ENCODE data around the gene MAT1A.
"Not testable (repeated sequence)": the region's sequence is repeated elsewhere in the genome, so short reads cannot be mapped to it uniquely, and the experiment has no call there.

MAT1A gene

DNA sequence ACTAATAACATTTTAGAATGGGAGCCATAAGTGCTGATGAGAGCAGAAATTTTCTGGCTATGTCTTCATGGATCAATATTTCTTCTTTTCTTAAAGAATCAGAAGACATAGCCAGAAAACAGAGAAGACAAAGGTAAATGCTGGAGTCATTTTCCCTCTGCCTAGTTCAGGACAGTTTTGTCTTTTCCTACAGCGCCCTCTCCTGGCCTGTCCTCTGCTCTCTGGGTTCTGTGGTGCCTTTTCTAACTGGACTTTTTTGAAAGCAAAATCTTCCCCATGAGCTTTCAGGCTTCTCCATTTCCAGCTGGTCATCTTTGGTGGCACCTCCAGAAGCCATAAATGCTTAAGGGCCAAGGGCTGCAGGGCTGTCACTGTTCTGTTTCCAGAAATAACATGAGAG lies 39.1 kb downstream of the MAT1A start:
- H3K9me3 ChIP-seq; in situ Hi-C loops (cut with MboI; ENCODE audit: low sequenced_read_pairs); DNase-seq (ENCODE audit: low spot score in 2 of 2); H3K27me3 ChIP-seq (ENCODE audit: low read depth); H3K4me1 ChIP-seq; H3K36me3 ChIP-seq (replicated peaks); H3K4me3 ChIP-seq: not testable (repeated sequence)

DNA sequence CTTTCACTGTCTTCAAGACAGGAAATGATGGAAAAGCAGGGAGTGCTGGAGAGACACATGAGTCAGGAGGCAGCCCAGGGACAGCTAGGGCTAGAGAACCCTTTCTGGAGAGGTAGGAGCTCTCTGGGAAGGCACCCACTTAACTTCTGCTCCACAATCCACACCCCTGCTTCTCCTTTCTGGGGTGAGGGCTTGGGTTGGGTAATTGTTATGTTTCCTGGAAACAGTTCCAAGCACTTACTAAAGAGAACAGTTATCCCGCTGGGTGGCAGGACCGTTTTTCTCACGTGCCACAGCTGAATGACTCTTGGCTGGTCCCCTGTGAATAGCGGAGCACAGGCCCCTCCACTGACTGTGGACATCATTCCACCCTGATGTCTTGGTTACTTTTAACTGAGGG lies 39.6 kb downstream of the MAT1A start:
- H3K4me3 ChIP-seq; DNase-seq (ENCODE audit: low spot score in 2 of 2); H3K27me3 ChIP-seq (ENCODE audit: low read depth); H3K36me3 ChIP-seq (replicated peaks); H3K4me1 ChIP-seq; in situ Hi-C loops (cut with MboI; ENCODE audit: low sequenced_read_pairs); H3K9me3 ChIP-seq: not testable (repeated sequence)

DNA sequence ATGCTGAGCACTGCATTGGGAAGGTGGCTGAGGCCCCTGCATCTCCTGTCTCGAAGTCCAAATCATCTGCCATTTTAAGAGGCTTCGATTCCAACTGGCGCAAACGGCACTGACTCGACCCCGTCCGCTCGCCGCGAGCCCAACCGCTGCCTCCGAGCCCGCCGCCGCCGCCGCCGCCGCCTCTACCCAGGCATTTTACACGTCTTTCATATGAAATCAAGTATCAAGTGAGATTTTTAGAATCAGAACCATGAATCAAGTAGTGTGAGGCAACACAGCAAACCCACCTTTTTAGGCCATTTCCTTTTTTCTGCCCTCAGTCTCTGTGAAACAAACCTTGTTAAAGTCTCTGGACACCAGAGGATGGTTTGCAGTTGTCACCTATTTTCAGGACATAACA lies 41.8 kb downstream of the MAT1A start:
- H3K4me3 ChIP-seq; DNase-seq (ENCODE audit: low spot score in 2 of 2); H3K4me1 ChIP-seq; in situ Hi-C loops (cut with MboI; ENCODE audit: low sequenced_read_pairs); H3K27me3 ChIP-seq (ENCODE audit: low read depth); H3K9me3 ChIP-seq; H3K36me3 ChIP-seq (replicated peaks): not testable (repeated sequence)

DNA sequence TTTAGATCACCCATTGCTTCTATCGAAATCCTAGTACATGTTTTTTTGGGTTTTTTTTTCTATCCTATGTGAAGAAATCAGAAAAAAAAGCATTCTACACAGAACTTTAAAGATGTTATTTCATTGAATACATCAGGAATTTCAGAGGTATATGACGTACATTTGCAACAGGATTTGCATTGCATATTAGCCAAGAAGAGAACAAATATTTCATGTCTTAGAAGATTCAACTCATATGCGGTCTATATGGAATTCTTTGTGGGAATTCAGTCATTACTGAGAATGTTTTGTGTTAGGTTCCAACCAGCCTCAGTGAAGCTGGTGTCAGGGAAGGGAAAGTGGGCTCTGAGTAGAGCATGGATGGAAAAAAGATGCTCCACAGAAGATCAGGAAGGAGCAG lies 45.1 kb downstream of the MAT1A start:
- H3K36me3 ChIP-seq (replicated peaks); H3K4me3 ChIP-seq; in situ Hi-C loops (cut with MboI; ENCODE audit: low sequenced_read_pairs); H3K27me3 ChIP-seq (ENCODE audit: low read depth); H3K4me1 ChIP-seq; H3K9me3 ChIP-seq; DNase-seq (ENCODE audit: low spot score in 2 of 2): not testable (repeated sequence)

DNA sequence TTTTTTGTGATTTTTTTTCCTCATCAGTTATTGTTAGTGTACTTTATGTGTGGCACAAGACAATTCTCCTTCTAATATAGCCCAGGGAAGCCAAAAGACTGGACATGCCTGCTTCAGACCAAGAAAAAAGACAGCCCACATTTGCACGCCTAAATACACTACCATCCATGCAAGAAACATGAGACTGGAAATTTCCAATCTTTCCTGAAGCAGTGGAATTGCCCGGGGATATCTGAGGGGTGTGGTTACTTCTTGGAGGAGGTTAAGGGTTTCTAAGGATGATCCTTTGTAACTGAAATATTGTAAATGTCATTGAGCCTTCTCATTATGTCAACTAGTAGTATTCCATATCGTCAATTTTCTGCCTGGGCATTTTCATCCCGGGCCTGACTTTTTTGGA lies 47.1 kb downstream of the MAT1A start:
- H3K27me3 ChIP-seq (ENCODE audit: low read depth); H3K4me3 ChIP-seq; H3K36me3 ChIP-seq (replicated peaks); in situ Hi-C loops (cut with MboI; ENCODE audit: low sequenced_read_pairs); H3K9me3 ChIP-seq; DNase-seq (ENCODE audit: low spot score in 2 of 2); H3K4me1 ChIP-seq: not testable (repeated sequence)

DNA sequence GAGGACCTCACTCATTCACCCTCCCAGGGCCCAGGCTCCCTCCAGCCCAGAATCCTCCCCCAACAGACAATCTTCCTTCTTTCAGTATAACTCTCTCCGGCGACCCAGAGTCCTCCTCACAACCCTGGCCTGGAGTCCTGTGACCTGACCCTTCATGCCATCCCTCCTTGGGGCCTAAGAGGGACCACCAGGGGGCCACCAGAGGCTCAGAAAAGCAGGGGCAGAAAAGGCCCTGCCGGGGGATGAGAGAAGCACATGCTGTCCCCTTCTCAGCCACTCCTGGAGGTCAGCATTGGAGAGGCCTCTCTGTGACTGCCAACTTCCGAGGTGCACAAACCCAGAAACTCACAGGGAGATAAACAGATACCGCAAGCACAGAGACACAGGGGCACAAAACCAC lies 53.0 kb downstream of the MAT1A start:
- H3K36me3 ChIP-seq (replicated peaks); DNase-seq (ENCODE audit: low spot score in 2 of 2); H3K4me3 ChIP-seq; H3K27me3 ChIP-seq (ENCODE audit: low read depth); H3K4me1 ChIP-seq; H3K9me3 ChIP-seq; in situ Hi-C loops (cut with MboI; ENCODE audit: low sequenced_read_pairs): not testable (repeated sequence)

DNA sequence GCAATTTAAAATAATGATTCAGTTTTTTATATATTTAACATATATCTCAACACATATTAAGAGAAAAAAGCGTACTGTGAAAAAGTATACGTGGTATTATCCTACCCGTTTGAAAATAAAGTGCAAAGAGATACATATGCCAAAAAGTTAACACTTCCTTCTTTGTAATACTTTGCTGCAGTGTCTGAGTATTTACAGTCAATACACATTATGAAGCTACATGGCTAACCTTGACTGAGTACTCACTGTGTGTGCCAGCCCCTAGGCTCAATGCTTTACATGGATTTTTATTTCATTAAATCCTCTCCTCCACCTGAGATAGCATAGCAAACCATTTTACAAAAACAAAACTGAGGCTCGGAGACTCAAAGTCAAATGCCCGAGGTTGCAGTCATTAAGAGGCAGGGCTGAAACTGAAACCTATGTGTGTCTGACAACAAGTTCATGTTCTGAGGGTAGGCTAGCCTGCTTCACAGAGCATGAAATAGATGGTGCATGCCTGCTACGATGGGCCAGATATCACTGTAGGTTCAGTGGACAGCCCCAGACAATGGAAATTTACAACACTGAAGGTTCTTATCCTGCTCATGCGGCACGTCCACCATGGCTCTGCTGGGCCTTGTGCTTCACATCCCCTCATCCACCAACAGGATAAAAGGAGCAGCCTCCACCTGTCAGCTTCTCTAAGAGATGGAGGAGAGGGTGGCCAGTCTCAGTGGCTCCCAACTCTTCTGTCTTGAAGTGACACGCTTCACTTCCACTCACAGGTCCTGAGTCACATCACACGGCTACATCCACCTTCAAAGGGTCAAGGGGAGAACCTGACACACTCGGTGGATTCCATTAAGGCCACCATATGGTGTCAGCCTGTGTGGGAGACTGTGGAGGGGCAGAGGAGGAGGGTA lies 54.9 kb downstream of the MAT1A start:
- DNase-seq (ENCODE audit: low spot score in 2 of 2); H3K4me1 ChIP-seq; in situ Hi-C loops (cut with MboI; ENCODE audit: low sequenced_read_pairs); H3K9me3 ChIP-seq; H3K27me3 ChIP-seq (ENCODE audit: low read depth); H3K36me3 ChIP-seq (replicated peaks); H3K4me3 ChIP-seq: not testable (repeated sequence)

DNA sequence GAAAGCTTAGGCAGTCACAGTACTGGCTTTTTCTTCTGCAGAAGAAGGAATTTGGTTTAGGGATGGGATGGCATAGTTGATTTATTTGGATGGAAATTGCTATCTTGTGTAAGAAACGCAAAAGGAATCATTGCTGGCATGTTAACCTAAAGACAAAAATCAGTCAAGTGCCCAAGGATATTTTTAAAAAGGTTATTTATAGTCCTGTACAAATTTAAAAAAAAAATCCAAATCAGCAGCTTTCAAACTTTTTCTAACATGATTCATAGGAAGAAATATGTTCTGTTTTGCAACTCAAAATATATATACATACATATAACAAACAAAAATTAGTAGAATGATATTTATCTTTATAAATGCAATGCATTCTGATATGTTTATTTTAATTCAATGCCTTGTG lies 55.6 kb downstream of the MAT1A start:
- H3K4me1 ChIP-seq; H3K9me3 ChIP-seq; H3K36me3 ChIP-seq (replicated peaks); H3K4me3 ChIP-seq; H3K27me3 ChIP-seq (ENCODE audit: low read depth); in situ Hi-C loops (cut with MboI; ENCODE audit: low sequenced_read_pairs); DNase-seq (ENCODE audit: low spot score in 2 of 2): not testable (repeated sequence)

DNA sequence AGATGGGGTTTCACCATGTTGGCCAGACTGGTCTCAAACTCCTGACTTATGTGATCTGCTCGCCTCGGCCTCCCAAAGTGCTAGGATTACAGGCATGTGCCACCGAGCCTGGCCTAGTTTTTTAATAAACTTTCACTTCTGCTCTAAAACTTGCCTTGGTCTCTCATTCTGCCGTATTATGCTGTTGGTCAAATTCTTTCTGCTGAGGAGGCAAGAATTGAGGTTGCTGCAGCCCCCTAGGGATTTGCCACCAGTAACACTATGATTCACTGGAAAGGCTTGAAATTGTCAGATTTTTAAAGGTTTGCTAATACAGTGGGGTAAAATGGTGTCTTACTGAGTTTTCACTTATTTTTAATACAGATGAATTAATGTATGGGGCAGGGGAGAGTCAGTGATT lies 62.7 kb downstream of the MAT1A start:
- DNase-seq (ENCODE audit: low spot score in 2 of 2); H3K4me3 ChIP-seq; in situ Hi-C loops (cut with MboI; ENCODE audit: low sequenced_read_pairs): not testable (repeated sequence)

DNA sequence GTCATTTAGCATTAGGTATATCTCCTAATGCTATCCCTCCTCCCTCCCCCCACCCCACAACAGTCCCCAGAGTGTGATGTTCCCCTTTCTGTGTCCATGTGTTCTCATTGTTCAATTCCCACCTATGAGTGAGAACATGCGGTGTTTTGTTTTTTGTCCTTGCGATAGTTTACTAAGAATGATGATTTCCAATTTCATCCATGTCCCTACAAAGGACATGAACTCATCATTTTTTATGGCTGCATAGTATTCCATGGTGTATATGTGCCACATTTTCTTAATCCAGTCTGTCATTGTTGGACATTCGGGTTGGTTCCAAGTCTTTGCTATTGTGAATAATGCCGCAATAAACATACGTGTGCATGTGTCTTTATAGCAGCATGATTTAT lies 66.4 kb downstream of the MAT1A start:
- H3K27me3 ChIP-seq (ENCODE audit: low read depth); H3K4me1 ChIP-seq; H3K9me3 ChIP-seq; H3K4me3 ChIP-seq; DNase-seq (ENCODE audit: low spot score in 2 of 2); H3K36me3 ChIP-seq (replicated peaks): not testable (repeated sequence)
- in situ Hi-C loops (cut with MboI; ENCODE audit: low sequenced_read_pairs) = loop anchor here (5.0 kb wide), 1 partner anchor 686 kb away; no protein-coding TSS in a partner anchor

More for the DNA sequence above, 62.7 kb downstream of the MAT1A start:
- not testable (repeated sequence) for H3K36me3 ChIP-seq (replicated peaks); H3K27me3 ChIP-seq (ENCODE audit: low read depth); H3K4me1 ChIP-seq; H3K9me3 ChIP-seq

Data from HAP-1 (cell line).